GM19023 (cell line): Measurements from ENCODE around the gene CMTM5.

Experiments
- ATAC-seq: cut with Tn5 transposase; IDR thresholded peaks from one replicate; pipeline ENCODE4 v1.9.1; 2021; ENCODE audit warnings: mild to moderate bottlenecking, moderate library complexity; ENCODE audit not compliant: unreplicated experiment

The CMTM5 gene

GRCh38 chr14:23357261-23357660, 19.6 kb upstream of the CMTM5 start:
- ATAC-seq, result no peak

DNA sequence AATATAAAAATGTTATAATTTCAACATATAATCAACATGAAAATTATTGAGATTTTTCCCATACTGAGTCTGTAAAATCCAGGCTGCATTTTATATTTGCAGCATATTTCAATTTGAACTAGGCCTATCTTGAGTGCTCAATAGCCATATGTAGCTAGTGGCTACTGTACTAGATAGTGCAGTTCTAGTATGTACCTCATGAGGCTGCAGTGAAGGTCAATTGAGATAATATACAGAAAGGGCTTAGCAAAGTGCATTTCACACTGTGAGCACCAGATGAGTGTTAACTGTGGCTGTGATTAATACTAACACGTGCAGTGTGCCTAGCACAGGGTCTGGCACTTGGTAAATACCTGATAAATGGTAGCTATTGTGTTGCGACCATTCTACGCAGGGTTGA, 18.8 kb upstream of the CMTM5 start:
- ATAC-seq, result no peak

- no peak for ATAC-seq
Measured at GRCh38 chr14:23358553-23359166, 18.2 kb upstream of the CMTM5 start.

DNA sequence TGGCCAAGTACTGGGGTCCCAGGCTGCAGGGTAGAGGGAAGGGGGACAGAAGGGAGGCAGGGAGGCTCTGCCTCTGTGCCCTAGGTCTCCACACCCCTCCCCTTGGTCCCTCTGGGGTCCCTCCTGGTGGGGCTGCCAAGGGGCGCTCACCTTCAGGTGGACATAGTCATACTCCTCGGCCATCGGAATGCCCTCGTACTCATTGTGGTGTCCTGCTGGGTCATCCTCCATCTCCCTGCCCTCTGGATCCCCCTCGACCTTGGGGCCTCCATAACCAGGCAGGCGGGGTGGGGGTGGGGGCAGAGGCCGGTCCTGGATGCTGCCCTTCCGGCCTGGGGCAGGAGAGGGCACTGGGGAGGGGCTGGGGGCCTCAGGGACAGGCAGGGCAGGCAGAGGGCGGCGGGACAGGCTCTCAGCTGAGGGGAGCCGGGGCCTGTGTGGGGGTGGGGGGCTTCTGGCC, 17.6 kb upstream of the CMTM5 start:
- ATAC-seq, result no peak

DNA sequence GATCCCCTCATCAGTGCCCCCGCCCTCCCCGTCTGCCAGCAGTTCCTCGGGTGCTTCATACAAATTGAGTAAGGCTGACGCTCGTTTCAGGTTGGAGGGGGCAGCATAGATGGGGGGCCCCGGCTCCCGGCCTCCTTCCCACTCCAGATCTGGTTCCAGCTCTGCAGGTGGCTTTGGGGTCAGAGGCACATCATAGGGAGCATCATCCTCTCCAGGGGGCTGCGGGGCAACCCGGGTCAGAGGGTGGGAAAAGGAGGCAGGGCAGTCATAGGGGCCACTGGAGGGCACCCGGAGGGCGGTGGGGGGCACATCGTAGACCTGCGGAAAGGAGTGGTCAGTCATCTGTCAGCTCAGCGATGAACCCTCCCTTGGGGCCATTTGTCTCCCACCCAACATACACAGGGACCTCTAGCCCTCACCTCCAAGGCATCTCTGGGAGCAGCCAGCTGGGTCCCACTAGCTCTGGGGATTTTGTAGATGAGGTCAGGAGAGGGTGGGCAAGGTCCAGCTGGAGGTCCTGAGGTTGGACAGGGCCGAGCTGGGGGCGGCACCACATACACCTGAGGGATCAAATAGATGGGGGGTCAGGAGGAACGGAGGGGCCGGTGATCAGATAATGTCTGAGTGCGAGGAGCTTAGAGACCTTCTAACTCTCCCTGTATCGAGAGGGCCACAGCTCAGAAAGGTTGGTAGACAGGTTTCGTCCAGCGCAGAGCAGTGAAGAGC, 17.0 kb upstream of the CMTM5 start:
- ATAC-seq, result no peak

DNA sequence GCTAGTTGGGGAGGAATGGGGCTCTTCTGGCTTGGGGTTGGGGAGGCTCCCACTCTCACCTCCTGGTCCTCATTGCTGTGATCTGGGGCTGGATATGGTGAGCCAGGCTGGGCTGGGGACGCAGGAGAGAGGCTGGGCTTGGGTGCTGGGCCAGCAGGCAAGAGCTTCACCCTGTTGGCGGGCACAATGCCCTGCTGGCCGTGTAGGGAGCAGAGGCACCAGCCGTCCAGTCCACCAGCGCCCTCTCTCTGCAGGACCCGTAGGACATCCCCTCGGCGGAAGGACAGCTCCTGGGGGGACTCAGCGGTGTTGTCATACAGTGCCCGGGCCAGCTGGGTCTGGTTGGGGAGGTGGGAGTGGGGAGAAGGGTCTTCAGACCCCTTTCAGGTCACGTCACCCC, 16.4 kb upstream of the CMTM5 start:
- ATAC-seq, result no peak

- no peak for ATAC-seq
Measured at GRCh38 chr14:23361320-23361719, 15.5 kb upstream of the CMTM5 start.

DNA sequence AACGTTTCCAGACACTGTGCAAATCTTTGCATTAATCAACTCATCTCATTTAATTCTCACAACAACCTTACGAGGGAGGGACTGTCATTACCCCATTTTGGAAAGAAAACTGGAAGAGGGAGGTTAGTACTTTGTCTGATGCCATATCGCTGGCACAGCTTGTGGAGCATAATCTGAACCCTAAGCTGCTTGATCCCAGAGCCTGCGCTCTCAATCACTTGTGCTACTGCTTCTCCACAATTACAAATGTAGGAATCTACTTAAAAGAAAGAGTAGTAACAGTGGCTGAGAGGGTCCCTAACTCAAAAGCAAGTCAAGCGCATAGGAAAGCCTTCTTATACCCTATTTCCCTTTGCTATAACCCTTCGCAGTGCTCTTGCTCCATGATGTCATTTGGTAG, 15.1 kb upstream of the CMTM5 start:
- ATAC-seq, result no peak

DNA sequence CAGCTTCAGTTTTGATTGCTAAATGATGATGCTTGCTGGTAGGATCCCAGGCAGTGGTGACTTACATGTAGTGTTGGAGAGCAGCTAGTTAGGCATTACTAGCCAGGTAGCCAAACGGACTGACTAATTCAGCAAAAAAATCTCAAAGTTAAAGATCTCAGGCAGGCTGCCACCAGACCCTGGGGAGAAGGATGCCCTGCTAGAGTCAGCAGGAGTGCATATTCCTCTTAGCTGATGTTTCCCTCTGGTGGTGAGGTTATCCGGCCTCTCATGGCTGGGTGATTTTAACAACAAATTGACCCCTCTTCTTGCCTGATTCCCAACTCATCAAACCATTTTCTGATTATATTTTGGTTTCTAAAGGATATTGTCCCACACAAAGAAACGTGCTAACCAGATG, 14.6 kb upstream of the CMTM5 start:
- ATAC-seq, result no peak

DNA sequence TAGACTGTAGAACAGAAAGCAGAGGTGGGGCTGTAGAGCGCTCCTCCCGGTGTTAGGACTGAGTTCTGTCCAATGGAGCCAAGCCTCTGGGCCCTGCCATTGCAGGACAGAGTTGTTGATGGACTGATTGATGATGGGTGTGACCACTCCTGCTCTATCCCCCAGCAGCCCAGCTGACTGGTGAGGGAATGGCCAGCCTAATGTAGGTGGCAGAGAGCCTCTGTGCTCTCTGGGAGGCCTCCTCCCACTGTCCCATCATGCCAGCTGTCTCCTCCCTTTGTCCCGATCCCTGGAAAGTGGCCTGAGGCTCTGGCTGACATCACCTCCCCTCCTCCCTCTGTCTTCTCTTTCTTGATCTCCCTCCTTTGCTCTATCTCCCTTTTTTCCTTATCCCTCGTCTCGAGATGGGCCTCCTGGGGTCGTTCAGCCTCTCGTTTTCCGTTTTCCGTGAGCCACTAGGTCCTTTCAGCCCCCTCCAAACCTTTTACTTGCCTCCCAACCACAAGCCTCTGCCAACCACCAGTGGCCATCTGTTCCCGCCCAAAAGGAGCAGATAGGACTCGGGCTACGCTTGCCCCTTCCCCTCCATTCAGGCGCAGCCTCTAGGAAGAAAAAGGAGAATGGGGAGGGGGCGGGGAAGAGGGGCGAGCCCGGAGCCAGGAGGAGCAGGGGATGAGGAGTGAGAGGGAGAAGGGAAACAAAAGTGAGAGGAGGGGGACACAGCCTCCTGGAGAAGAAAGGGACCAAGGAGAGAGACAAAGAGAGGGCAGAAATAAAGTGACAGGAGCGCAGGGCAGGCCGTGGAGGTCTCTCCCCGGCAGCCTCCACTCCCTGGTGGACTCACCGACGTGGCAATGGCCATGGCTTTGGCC, 12.4 kb upstream of the CMTM5 start:
- ATAC-seq, result no peak

DNA sequence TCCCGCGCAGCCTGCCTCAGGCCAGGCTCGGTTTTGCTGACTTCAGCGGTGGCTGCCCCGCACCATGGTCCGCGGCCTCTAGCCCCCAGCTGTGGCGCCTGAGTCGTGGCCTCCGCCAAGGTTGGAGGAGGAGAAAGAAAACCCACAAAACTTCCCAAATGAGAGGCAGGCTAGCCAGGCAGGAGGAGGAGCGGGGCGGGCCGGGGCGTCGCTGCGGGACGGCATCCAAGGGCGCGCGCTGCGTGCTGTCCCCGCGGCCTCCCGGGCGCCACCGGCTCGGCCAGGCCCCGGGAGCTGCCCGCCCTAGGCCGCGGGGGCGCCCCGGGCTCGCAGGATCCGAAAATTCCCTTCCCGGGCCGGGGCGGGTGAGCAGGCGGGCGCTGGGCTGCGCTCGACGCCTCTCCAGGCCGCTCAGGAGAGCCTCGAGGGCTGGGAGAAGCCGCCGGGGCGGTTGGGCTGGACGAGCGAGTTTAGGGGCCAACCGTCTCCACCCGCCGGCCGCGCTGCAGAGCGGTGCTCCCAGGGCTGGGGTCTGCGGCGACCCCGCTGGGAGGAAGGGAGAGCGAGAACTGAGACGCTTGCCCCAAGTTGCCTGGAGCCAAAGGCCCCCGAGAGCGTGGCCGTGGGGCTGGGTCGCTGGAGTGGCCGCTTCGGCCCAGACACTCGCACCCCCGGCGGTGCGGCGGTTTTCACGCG, 11.7 kb upstream of the CMTM5 start, which contains the start of gene EFS:
EFS (minus strand) TSS at position 137 of the 696 bp plus-strand sequence. CDS start 147 bp downstream, outside the sequence.
- no peak for ATAC-seq

- ATAC-seq, result no peak
Measured at GRCh38 chr14:23365732-23366425, 11.0 kb upstream of the CMTM5 start.

- no peak for ATAC-seq
Measured at GRCh38 chr14:23366426-23366921, 10.4 kb upstream of the CMTM5 start.

DNA sequence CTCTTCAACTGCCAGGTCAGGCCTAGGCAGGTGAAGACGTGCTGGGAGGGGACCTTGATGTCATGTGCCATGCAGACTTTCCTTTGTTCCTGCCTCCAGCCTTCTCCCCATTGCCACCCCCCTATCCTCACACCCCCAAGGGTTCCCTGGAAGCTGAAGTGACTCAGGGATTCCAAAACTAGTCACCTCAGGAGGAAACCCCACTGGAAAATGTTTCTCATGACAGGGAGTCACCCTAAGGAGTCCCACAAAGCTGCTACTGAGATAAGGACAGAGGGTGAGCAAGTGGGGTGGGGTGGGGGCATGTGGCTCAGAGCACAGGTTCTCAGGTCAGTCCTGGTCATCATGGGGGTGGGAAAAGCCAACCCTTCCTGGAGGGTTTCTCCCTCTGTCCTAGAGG, 6.6 kb upstream of the CMTM5 start:
- no peak for ATAC-seq

DNA sequence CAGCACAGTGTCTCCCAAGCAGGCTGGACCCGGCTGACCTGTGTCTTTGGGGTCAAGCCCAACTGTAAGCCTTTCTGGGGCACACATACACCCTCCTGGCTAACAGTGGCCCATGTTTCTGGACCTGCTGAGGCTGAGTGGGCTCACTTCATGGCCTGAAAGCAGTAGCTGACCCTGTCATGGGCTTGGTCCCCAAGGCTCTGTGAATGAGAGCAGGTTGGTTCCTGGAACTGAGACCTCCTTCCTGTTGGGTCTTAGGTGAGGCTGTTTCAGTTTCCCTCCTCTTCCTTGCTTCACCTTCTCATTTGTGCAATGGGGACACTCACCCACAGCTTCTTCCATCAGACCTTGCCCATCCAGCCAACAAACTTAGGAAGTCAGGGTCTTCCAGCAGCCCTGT, 5.0 kb upstream of the CMTM5 start:
- ATAC-seq, result no peak

DNA sequence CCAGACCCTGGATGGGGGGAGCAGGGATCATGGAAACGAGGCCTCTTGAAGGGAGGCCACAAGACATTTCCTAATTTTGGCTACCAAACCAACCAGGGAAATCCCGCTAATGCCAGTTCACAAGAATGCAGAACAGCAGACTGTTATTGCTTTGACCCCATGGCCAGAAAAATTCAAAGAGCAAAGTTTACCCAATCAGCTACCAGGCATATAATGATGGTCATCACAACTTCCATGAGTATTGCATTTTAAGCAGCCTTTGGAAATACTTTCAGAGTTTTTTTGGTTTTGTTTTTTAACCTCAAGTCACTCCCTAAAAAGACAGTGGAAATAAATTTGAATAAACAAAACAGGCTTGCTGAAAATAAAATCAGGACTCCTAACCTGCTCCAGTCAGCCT, 4.3 kb upstream of the CMTM5 start, which contains the start of gene IL25:
IL25 (plus strand) TSS at position 301 of the 400 bp plus-strand sequence.
- ATAC-seq, result no peak

- no peak for ATAC-seq
Measured at GRCh38 chr14:23373041-23373440, 3.8 kb upstream of the CMTM5 start.

DNA sequence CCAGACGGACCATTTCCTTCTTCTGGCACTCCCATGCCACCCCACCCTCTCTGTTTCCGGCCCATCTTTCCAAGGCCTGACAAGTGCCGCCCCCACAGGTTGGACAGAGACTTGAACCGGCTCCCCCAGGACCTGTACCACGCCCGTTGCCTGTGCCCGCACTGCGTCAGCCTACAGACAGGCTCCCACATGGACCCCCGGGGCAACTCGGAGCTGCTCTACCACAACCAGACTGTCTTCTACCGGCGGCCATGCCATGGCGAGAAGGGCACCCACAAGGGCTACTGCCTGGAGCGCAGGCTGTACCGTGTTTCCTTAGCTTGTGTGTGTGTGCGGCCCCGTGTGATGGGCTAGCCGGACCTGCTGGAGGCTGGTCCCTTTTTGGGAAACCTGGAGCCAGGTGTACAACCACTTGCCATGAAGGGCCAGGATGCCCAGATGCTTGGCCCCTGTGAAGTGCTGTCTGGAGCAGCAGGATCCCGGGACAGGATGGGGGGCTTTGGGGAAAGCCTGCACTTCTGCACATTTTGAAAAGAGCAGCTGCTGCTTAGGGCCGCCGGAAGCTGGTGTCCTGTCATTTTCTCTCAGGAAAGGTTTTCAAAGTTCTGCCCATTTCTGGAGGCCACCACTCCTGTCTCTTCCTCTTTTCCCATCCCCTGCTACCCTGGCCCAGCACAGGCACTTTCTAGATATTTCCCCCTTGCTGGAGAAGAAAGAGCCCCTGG, 1.2 kb upstream of the CMTM5 start:
- ATAC-seq, result no peak

GRCh38 chr14:23377198-23377550, 328 bp downstream of the CMTM5 start:
- ATAC-seq, result no peak
